Activated gamma-delta T cell treated with anti-CD3 and anti-CD28 coated beads, Interleukin-2, amount 50 U/mL, for 16 hours (primary cell): Measurements from ENCODE around the gene PLEKHA7.

Experiments used
- DNase-seq: peaks from one replicate; pipeline ENCODE4 v3.0.0-alpha.2; 2020; ENCODE audit warnings: low read depth

PLEKHA7 gene

DNA sequence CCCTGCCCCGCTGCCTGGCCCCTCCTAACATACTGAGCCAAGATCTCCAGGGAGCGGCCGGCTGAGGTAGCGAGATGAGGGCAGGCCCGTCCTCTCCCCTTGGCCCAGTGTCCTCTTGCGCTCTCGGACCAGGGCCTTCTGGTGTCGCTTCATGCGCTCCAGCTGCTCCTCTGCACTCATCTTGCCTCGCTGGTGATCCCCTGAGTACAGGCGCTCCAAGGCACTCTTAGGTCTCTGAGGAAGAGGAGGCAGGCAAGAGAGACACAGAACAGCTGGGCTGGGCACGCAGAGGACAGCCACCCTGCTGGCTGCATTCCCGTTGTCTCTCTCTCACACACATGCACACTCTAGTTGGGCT is 225.2 kb downstream of the PLEKHA7 start:
- no peak for DNase-seq

DNA sequence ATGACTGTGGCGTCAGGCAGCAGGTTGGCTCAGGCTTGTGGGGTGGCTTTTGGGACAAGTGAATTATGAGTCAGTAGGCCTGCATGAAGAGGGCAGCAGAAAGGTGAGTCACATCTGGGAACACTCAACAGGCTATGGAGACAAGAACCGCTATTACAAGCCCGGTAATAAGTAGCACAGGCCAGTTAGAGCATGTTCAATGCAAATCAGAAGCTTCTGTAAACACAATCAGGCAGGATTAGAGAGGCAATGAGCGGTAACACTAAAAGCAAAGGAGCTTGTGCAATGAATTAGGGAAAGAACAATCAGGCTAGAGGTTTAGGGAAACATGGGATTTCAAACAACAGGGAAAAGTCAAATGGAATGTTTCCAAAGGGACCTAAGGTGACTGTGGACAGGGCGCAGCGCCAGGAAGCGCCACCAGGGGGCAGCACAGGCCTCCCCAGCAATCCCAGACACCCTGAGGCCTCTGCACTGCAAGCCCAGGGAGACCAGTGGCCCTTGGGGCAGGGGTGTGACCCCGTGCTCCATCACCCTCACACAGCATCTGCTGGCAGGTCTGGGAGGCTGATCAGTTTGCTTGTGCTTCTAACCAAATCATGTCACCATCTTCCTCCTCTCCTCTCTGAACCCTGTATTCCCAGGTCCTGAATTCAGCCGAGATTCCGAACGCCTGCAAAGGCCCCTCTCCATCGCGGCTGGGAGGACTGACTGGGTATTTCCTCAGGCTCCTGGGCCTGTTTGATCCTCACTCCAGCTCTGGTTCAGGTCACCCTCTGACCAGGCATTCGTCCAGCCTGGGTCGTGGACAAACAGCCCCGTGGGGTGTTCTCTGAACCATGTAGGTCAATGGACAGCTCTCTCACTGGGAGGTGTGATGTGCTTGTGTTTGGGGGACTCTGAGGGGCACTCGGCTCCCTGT is 225.8 kb downstream of the PLEKHA7 start:
- peak; percentile 38 for DNase-seq

DNA sequence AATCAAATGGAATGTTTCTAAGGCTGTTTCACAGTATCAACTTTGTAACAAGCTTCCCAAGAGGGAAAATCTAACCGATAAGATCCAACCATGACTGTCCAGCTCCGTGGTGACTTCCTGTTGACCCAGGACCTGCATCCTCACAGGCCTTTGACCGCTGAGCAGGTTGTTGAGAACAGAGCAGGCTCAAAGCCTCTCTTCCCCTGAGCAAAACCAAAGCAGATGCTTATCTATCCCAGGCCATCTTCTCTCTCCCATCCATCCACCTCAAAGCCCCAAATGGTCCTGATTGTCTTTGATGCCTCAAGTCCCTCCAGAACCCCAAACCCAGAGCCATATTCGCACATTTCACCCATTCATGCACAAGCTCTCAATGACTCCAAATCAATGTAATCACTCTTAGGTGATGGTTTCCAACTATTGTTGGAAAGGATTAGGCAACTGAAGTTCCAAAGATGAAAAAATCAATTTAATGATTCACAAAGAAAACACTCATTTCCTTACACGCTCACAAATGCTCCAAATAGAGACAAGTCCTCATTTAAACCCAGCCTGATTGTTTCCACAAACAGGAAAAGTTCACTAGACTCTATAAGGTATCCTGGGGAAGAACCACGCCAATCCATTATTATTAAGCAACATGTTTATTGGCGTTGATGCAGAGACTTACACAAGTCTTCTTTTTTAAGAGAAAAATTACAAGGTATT is 227.0 kb downstream of the PLEKHA7 start:
- no peak for DNase-seq

DNA sequence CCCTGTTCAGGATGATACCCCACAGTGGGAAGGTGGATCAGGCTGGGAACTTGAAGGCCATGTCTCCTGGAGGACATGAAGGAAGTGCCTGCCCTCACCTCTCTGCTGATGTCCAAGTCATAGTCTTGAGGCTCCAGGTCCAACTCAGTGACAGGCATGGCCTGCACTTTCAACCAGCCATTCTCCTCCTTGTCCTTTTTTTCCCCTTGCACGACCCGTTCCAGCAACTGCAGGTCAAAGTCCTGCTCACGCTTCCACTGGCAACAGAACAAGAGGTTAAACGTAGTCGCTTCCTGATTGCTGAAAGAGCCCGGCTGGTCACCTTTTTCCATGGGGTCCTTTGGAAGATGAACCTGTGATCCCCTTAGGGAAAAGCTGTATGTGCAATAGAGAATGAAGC is 228.1 kb downstream of the PLEKHA7 start:
- no peak for DNase-seq

DNA sequence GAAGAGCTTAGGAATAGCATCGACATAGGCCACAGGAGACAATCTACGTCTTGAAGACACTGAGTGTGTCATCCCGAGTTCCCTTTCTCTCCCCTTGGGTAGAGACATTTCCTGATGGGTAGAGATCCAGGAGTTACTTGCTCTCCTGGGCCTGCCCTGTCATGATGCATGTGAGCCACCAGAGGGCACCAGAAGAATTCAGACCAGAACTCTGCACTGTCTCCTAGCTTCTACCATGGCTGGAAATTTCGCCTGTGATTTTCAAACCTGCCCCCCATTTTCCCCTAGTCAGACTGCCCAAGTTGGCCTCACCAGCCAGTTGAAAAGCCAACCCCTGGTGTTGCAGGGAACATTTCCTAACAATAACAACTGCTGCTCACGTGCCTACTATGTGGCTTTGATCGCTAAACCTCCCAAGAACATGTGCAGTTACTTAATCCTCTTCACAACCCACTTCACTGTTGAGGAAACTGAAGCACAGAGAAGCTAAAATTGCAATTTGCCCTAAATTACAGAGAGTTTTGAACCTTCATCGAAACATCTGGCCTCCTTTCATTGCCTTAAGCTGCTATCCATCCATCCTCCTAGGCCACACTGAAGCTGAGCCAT is 228.6 kb downstream of the PLEKHA7 start:
- DNase-seq: peak; percentile 32

DNA sequence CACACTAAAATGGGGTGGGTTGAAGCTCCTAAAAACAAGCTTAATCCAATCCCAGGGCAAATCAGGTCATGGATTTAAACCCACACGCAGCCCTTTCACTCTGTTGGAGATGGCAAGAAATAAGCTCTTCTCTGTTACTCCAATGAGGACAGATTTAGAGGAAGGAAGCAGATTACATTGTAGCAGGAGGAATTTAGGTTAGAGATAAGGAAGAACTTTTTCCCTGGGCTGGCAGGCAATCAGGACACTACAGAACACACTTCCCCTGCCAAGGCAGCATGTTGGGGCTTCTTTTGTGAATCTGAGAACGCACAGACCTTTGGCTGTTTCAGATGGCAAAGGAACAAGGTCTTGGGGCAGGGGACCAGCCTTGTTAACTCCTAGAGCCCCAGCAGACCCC is 229.5 kb downstream of the PLEKHA7 start:
- no peak for DNase-seq

DNA sequence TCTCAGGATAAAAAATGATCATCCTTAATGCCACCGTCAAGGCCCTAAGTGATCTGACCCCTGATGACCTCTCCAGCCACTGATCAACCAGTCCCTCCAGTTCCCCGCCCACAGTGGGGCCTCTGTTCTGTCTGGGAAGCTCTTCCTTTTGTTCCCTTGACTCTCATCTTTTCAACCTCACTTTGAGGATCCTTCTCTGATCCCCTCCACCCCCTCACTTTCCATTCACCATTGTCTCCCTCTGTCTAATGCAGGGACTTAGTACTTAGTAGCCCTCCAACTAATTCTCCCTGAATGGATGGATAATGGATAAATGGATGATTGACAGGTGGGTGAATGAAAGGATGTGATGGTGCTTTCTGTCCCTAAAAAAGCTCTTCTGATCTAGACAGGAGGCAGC is 230.1 kb downstream of the PLEKHA7 start:
- no peak for DNase-seq

DNA sequence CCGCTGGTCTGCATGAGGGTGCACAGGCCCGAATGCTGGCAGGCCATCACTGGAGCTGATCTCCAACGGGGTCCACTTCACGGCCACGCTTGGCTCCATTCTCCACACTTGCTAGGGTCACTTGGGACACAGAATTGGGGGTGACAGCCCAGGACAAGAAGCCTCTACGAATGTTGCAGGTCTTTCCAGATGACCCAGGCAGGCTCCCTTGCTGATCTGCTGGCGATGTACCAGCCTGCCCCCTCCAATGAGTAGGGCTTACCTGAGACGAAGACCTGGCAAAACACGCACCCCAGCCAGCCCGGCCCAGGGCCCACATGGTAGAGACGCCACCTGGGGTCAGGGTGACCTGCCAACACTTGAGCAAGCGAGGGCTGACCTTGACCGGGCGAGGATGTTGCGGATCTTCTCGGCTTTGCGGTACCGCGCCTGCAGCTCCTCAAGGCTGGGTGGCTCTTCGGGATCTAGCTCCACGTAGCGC is 230.9 kb downstream of the PLEKHA7 start:
- no peak for DNase-seq

DNA sequence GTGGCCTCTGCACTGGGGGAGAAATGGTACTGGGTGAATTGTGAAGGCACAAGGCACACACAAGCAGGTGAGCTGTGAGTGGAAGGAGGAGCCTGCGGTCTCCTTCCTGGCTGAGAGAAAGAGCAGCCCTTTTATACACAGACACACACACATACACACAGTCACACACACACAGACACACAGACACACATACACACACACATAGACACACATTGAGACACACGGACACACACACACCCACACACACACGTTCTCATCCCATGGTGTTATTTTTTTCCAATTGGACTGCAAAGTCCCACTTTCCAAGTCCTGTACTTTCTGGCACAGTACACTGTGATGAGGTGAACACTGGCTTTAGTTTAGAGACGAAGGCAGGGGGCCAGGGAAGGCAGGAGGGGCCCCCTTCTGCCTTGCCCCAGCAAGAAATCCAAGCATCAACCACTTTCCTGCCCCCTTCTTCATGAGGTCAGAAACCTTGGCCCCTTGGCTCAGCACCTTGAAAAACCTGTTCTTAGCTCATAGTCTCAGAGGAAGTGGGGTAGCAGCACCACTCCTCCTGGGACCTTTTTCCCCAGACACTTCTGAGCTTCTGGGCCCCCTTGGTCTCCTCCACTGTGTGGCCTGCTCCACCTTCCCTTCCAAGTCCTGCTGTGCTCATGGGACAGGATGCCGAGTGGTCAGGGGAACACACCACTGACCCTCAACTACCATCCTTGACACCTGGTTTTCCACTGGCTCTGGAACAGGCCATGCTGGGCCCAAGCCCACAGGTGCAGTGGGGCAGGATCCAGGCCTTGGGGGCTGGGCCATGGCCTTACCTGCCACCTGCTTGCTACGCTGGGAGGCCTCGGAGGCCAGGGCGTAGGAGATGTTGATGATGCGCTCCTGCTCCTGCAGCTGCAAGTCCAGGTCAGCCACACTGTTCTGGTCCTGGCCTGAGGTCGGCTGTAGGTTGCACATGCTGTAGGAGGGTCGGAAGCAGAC is 232.0 kb downstream of the PLEKHA7 start:
- DNase-seq: no peak

DNA sequence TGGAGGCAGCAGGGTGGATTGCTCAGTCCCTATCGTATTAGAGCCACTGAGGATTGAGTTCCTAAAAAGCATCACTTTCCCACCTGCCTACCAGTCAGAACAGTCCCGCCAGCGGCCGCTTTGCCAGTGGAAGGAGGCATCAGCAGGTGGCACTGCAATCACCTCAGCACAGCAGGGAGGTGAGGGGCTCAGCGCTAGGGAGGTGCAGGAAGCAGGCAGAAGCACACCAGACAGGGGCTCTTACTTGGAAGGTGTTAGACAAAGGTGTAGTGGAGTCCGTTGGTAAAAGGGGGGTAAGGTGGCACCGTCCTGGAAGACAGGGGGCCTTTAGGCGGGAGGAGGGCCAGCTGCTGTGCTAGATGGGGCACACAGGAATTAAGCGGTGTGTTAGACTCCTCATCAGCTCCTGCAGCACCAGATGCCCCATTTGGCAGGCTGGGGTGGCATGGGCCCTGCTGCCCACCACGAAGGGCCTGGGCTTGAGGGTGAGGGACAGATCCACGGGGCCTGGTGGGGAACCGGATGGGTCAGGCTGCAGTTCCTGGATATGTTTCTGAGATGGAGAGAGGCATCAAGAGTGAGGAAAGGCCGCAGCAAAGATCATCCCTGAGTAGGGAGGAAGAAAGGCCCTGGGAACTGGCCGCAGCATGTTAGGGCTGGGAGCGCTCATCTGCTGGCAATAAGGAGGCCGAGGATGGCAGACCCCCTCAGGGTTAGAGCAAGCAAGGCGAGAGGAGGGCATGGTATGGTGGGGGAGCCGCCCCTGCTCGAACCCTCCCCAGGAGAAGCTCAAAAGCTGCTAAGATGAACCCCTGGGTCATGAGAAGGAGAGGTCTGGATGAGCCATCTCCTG is 233.3 kb downstream of the PLEKHA7 start:
- DNase-seq: no peak

DNA sequence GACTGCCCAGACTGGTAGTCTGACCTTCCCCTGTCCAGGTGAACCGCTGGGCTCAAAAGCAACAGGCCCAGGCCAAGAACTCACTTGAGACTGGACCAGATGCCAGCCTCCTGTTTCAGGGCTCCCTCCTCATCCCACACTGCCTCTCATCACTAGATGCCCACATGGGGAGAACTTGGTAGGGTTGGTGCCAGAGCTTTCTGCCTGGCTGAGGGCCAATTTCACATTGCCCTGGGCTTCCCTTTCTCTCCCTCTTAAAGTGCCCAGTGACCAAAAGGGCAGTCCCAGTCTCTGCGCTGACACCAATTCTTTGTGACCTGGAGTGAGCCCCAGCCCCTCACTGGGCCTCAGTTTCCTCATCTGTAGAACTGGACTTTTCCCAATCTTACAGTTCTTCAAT is 234.1 kb downstream of the PLEKHA7 start:
- no peak for DNase-seq

DNA sequence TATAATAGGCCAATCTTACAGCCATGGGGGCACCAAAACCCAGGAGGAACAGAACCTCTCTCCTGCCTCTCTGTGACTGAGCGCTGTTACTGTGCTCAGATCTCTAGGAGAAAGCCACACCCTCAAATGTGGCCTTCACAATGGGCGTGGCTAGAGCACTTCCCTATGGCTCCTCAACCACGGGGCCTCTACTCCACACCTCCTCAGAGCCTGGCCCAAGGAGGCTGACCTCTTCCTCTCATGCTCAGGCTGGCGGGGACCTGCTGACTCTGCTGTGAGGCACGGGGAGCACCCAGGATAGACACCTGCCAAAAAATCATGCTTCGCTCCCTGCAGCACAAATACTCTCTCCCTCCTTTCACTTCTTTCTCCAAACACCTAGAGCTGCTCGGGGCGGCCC is 234.8 kb downstream of the PLEKHA7 start:
- no peak for DNase-seq

DNA sequence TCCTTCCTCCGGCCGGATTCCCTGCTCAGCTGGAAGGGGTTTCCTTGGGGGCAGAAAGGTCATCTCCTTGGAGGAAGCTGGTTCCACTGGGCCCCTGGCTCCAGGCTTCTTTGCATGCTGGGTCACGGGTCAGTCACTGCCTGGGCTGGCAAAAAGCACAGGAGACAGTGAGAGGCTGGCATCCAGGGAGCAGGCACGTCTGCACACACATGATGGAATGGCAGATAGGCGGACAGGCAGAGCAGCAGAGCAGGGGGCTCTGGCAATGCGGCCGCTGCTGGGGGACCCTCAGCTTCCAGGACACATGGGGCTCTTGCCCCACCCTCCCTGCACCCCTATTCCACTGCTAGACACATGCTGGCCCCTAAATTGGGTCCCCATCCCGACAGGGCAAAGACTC is 235.3 kb downstream of the PLEKHA7 start:
- DNase-seq: no peak

DNA sequence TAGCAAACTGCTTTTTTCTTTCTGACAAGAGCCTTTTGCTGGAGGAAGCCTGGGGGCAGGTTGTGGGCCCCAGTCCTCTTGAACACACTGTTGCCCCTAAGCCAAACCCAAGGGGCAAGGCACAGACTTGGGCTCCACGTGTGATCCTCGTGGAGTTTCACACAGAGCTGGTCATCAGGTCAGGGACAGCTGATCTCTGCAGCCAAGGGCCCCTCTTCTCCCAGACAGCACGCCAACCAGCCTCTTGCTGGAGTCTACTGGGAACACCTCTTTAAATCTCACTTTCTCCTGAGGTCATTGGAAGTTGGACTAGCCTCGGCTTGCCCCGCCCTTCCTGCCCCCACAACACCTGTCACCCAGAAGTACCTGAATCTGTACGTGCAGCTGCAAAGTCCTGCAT is 235.9 kb downstream of the PLEKHA7 start:
- DNase-seq: no peak

DNA sequence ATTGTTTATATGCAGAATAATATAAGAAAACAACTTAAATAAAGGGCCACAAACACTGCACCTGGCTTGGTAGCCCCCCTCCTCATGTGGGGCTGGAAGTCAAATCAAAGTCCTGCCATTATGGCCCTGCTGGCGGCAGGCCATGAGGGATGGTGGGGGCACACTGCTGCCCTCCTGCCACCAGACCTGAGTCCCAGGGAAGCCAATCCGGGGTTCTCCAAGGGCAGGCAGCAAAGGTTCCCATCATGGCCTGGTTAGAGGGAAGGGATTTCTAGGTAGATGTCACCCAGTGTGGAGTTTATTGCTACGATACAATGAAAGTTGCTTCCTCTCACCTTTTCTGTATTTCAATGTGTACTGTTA is 236.6 kb downstream of the PLEKHA7 start:
- no peak for DNase-seq

DNA sequence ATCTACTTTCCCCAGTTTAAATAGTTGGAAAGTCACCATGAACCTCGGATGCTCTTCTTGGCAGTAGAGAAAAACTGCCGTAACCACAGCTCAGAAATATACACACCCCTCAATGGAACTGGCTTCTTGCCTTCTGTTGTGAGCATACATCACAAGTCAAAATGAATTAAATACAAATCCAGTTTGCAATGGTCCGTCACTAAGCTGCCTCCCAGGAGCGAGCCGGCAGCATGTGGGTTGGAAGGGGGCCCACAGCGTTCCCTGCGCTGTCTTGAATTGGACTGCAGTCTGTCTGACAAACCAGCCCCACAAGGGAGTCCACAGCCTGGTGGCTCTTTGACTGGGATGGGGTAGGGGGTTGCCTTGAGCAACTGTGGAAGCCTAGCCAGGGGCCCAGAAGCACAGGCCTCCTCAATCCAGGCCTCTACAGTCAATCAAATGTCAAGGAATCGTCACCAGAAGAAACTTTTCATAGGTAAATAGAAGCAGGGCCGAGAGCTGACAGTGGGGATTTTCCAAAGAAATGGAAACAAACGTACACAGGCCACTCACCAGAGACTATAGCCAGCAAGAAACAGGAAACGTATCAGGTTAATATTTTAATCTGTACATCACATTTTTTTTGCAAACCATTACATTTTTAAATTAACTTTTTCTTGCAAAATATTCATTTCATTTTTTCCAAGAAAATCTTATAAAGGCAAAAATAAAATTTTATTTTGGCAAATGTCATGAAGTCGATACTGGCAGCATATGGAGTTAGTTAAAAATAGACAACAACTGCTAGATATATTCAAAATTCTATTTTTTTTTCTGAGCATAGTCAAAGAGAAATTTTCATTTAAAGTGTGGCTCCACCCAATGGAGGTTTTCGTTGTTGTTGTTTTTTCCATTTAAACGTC is 237.3 kb downstream of the PLEKHA7 start:
- DNase-seq: no peak

DNA sequence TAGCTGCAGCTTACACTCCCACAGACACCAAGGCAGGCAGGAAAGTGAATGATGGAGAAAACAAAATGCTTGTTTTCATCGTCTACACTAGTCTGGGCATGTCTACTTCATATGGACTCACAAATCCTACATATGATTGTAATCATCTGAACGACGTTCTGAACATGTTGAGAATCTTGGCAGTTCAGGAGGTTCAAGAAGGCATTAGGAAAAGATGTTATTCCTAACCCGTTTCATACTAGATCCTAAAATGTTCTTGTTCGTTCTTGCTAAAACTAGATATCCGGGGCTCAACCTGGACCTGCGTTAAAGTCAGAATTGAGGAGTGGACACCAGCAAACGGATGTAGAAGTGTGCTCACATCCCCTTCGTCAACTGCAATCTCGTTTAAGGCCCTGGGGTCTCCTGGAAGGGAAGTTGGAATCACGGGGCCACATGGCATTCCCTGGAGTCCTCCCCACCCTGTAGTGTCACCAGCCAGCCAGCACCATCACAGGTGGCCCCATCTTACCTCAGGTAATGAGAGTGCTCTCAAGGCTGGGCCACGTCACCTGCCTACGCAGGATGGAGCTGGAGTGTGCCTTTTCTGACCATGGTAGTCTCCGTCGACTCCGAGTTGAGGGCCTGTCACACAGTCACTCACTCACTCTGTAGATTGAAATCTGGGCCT is 238.5 kb downstream of the PLEKHA7 start:
- no peak for DNase-seq

DNA sequence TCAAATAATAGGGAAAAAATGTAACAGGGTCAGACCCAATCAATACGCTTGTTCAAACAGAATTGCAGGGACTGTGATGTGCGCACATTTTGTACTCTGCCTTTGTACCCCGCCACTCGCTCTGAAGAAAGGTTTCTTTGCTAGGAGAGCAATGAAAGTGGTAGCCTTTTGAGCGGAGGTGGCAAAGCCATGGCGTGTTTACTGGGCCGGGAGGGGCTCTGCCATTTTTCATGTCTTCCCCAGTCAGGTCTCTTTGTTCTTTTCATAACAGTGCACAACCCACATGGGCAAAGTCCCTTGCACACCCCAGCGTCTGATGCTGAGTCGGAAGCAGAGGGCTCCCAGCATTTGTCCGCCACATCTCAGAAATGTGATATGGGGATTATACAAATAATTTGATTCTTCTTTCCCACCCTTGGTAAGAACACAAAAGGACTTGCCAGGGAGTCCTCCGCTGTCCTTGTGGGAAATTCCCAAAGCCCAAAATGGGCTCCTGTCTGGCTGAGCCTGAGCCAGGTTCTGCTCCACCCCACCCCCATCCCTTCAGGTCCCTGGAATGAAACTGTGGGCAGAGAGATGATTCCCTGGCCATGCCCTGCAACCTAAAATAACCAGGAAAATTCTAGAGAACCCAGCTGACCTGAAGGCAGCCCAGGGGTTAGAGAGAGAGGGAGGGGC is 239.1 kb downstream of the PLEKHA7 start:
- no peak for DNase-seq
